CD8-positive, alpha-beta memory T cell (primary cell): Measurements from ENCODE around the gene TBC1D9. TPM values are rescaled to one million over a fixed set of nuclear protein-coding genes. Genes with fewer than 3 reads are reported as not detected.
A peak's percentile ranks its signal among the peaks of the same experiment; 100 is the strongest.

Source experiments
- CTCF ChIA-PET: fragments of 350-600 bp; sonication (Branson Sonifier 250); formaldehyde crosslinking; loops from one replicate; lab custom pipeline; 2021; ENCODE audit warnings: antibody characterized with exemption; lab: Charles Lee
- POLR2A ChIA-PET: fragments of 350-600 bp; sonication (Branson Sonifier 250); formaldehyde crosslinking; loops from one replicate; lab custom pipeline; 2021; ENCODE audit warnings: antibody characterized with exemption; lab: Charles Lee
- DNase-seq, 5 donors: peaks; one replicate each; pipeline versions ENCODE4 v3.0.0 to v3.0.0-alpha.2; 2020 to 2022; ENCODE audit warnings: mixed read lengths in 1 of 5
- H3K27ac ChIP-seq: one replicate; pipeline ENCODE4 v1.7.0; 2013; ENCODE audit warnings: low read depth, mild to moderate bottlenecking, low read length, moderate library complexity
- H3K27me3 ChIP-seq: 2 replicates; pipeline ENCODE4 v1.7.0; 2013; ENCODE audit warnings: low read length, mild to moderate bottlenecking; ENCODE audit not compliant: insufficient read depth, poor library complexity, severe bottlenecking
- H3K36me3 ChIP-seq: 2 replicates; pipeline ENCODE4 v1.7.0; 2013; ENCODE audit warnings: mild to moderate bottlenecking, low read length, moderate library complexity; ENCODE audit not compliant: insufficient read depth
- H3K4me1 ChIP-seq: 2 replicates; pipeline ENCODE4 v1.7.0; 2013; ENCODE audit warnings: mild to moderate bottlenecking, low read length, moderate library complexity; ENCODE audit not compliant: insufficient read depth
- H3K4me3 ChIP-seq: 2 replicates; pipeline ENCODE4 v1.7.0; 2013; ENCODE audit warnings: mild to moderate bottlenecking, low read length
- H3K9me3 ChIP-seq: 2 replicates; pipeline ENCODE4 v1.7.0; 2013; ENCODE audit warnings: mild to moderate bottlenecking, low read length
- H3K27ac Mint-ChIP-seq, 8 donors: one replicate each; pipeline ENCODE4 v1.8.0; 2020 to 2021; ENCODE audit warnings: mixed read lengths in 8 of 8, mild to moderate bottlenecking in 6 of 8, inconsistent platforms in 3 of 8, moderate library complexity in 3 of 8
- H3K27me3 Mint-ChIP-seq, 2 donors: one replicate each; pipeline ENCODE4 v1.8.0; 2020 to 2021; ENCODE audit warnings: mixed read lengths in 2 of 2, mild to moderate bottlenecking in 1 of 2, moderate library complexity in 1 of 2
- H3K36me3 Mint-ChIP-seq, 3 donors: one replicate each; pipeline ENCODE4 v1.8.0; 2020 to 2021; ENCODE audit warnings: mixed read lengths in 3 of 3, inconsistent platforms in 1 of 3, mild to moderate bottlenecking in 1 of 3
- H3K4me1 Mint-ChIP-seq, 3 donors: one replicate each; pipeline ENCODE4 v1.8.0; 2020 to 2021; ENCODE audit warnings: mixed read lengths in 3 of 3, inconsistent platforms in 1 of 3, mild to moderate bottlenecking in 1 of 3
- H3K4me3 Mint-ChIP-seq, 7 donors: one replicate each; pipeline ENCODE4 v1.8.0; 2020 to 2021; ENCODE audit warnings: mixed read lengths in 7 of 7, mild to moderate bottlenecking in 6 of 7, moderate library complexity in 4 of 7, inconsistent platforms in 2 of 7
- H3K9me3 Mint-ChIP-seq, 5 donors: one replicate each; pipeline ENCODE4 v1.8.0; 2020 to 2022; ENCODE audit warnings: mixed read lengths in 5 of 5, mild to moderate bottlenecking in 3 of 5, moderate library complexity in 2 of 5, inconsistent platforms in 1 of 5
- polyA plus RNA-seq: library from polyadenylated mRNA; unstranded; fragments of 300-500 nt; fragmentation: Illumina TruSeq; gene quantifications from one replicate; pipeline ENCODE4 v1.2.3, GENCODE V29; 2021
- total RNA-seq, 2 experiments: library from RNA; stranded (reverse); gene quantifications; one replicate each; pipeline ENCODE4 v1.2.3, GENCODE V29; 2021

The TBC1D9 gene
- total and polyA plus RNA-seq, 3 experiments from 2014 or later, result 0.13 to 0.46 TPM; not detected in 1

DNA sequence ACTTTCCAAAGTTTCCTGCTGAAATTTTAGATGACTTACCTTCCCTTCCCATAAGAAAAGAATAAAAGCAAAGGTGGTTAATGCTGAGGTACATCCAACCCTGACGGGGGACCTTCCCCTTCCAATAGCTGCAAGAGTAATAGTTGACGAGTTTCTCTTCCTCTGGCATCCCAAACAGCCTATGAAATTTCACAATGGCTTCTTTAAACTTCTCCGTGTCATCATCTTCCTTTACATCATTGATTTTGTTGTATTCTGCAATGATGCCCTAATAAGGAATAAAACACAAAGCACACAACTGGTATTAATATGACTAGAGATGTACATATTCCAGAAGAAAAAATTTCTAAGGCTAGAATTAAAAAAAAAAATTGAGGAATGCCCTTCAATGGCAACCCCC, 76.6 kb downstream of the TBC1D9 start:
- Mint-ChIP-seq H3K27ac (no peak overlapping the region), H3K4me1 (peaks cover 5 to 7% (median 6%) of the 10 kb centered on the region in 3 donors), H3K9me3 (no peaks in the 10 kb centered on the region), H3K36me3 (no peaks in the 10 kb centered on the region), H3K4me3 (no peak overlapping the region), H3K27me3 (peaks cover 13 to 23% of the 10 kb centered on the region in 2 donors)
- no peak overlapping the region for H3K27ac ChIP-seq
- ChIA-PET CTCF (no interaction called here), POLR2A (no interaction called here)
- no peaks in the 10 kb centered on the region for H3K9me3 ChIP-seq
- H3K27me3 ChIP-seq, result no peaks in the 10 kb centered on the region
- no peaks in the 10 kb centered on the region for H3K4me1 ChIP-seq
- no peak for DNase-seq
- no peak overlapping the region for H3K4me3 ChIP-seq
- no peaks in the 10 kb centered on the region for H3K36me3 ChIP-seq

DNA sequence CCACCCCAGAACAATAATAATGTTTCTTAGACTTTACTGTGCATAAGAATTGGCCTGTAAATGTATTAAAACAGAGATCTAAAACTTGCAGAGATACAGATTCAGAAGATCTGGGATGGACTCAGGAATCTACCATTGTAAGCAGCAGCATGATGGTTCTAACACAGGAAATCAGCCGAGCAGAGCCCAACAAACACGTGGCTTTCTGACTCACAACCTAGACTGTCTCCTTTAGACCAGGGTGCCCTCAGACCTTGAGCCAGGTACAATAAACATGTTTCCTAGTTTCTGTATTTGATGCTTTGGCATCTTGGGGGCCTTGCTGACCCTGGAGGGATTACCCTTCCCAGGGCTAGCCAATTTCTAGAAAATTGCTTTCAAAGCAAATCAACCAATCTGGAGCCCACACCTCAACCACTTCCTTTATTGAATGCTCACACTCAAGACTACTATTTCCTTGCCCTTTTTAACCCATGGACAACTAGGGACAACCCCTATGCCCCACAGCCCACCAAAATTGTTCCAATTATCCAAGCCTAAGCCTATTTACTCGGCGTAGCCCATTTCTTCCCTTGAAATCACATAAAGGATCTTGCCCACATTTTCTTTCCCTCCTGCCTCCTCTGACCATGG, 80.5 kb downstream of the TBC1D9 start:
- H3K4me1 Mint-ChIP-seq, result peaks cover 5 to 7% (median 6%) of the 10 kb centered on the region in 3 donors
- no peak overlapping the region for H3K27ac Mint-ChIP-seq
- H3K9me3 Mint-ChIP-seq, result peaks cover 0 to 2% (median 0%) of the 10 kb centered on the region in 5 donors
- ChIA-PET POLR2A (no interaction called here), CTCF (no interaction called here)
- H3K4me3 Mint-ChIP-seq, result peak overlapping the region in 1 of 7 donors; percentile 1
- no peaks in the 10 kb centered on the region for H3K4me1 ChIP-seq
- no peak overlapping the region for H3K4me3 ChIP-seq
- no peaks in the 10 kb centered on the region for H3K9me3 ChIP-seq
- no peaks in the 10 kb centered on the region for H3K36me3 Mint-ChIP-seq
- DNase-seq, result no peak
- no peak overlapping the region for H3K27ac ChIP-seq
- no peaks in the 10 kb centered on the region for H3K36me3 ChIP-seq
- H3K27me3 Mint-ChIP-seq, result peaks cover 13 to 16% of the 10 kb centered on the region in 2 donors
- H3K27me3 ChIP-seq, result no peaks in the 10 kb centered on the region

DNA sequence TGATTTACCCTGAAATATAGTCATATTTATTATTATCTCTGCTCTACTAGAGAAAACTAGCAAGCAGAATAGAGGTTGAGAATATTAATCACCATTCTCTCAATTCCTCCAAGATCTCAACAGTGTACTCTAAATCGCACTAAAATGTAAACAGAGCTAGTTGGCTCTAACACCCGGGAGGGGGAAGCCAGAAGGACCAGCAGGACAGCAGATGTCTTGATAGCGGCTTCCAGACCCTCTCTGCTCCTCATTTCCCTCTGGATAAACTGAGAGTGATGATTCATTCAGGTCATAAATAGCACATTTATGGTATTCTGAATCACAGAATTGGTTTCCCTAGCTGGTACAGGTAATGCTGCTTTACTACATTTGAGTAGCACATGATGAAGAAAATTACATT, 82.5 kb downstream of the TBC1D9 start:
- no peaks in the 10 kb centered on the region for H3K4me1 ChIP-seq
- H3K27ac ChIP-seq, result no peak overlapping the region
- Mint-ChIP-seq H3K27me3 (peaks cover 7 to 13% of the 10 kb centered on the region in 2 donors), H3K4me3 (no peak overlapping the region), H3K9me3 (peaks cover 0 to 2% (median 0%) of the 10 kb centered on the region in 5 donors), H3K4me1 (peaks cover 5 to 7% (median 6%) of the 10 kb centered on the region in 3 donors), H3K27ac (no peak overlapping the region), H3K36me3 (no peaks in the 10 kb centered on the region)
- H3K27me3 ChIP-seq, result no peaks in the 10 kb centered on the region
- no peak for DNase-seq
- no peaks in the 10 kb centered on the region for H3K36me3 ChIP-seq
- ChIA-PET POLR2A (no interaction called here), CTCF (no interaction called here)
- no peaks in the 10 kb centered on the region for H3K9me3 ChIP-seq
- H3K4me3 ChIP-seq, result no peak overlapping the region

DNA sequence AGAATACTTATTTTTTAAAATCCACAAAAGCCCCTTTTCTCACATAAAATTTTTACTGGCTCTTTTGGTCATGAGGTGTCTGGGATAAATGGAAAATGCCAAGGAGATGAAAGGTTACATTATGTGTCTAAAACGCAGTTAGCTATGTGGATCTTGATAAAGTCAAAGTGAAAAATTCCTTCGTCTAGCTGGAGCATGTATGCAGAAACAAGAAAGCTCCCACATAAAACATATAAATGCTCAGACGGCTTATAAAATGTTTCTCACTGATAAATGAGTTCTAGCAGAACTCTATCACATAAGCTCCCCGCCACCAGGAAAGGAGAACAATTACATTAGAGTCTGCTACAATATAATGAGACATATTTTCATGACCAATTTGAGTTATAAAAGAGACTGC, 83.8 kb downstream of the TBC1D9 start:
- H3K27ac ChIP-seq, result no peak overlapping the region
- POLR2A ChIA-PET, result no interaction called here
- H3K27me3 ChIP-seq, result no peaks in the 10 kb centered on the region
- Mint-ChIP-seq H3K27me3 (peaks cover 0 to 9% of the 10 kb centered on the region in 2 donors), H3K9me3 (peaks cover 0 to 2% (median 0%) of the 10 kb centered on the region in 5 donors), H3K36me3 (no peaks in the 10 kb centered on the region), H3K27ac (no peak overlapping the region), H3K4me1 (peaks cover 5 to 7% (median 6%) of the 10 kb centered on the region in 3 donors), H3K4me3 (no peak overlapping the region)
- DNase-seq, result no peak
- H3K4me3 ChIP-seq, result no peak overlapping the region
- no peaks in the 10 kb centered on the region for H3K9me3 ChIP-seq
- no peaks in the 10 kb centered on the region for H3K4me1 ChIP-seq
- no peaks in the 10 kb centered on the region for H3K36me3 ChIP-seq
- CTCF ChIA-PET, result no interaction called here

DNA sequence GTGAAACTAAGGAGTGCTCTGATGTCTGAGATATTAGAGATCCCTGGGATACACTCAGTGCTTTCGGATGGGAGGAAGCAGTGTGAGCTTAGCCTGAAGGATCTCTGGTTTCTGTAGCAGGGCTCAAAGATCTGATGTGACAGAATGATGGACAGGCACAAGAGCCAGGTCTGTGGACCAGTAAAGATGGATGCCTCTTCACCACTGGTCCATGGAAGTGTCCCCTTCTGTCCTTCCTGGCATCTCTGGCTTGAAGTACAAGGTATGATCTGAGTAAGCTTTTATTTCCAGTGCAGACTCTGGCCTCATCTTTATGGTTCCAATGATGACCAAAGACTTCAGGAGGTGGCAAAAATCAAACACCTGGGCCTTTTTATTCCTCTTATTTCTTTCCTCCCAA, 88.1 kb downstream of the TBC1D9 start:
- CTCF ChIA-PET, result no interaction called here
- Histone ChIP-seq H3K27me3 (no peaks in the 10 kb centered on the region), H3K27ac (no peak overlapping the region), H3K4me3 (no peak overlapping the region), H3K36me3 (no peaks in the 10 kb centered on the region), H3K4me1 (no peaks in the 10 kb centered on the region), H3K9me3 (no peaks in the 10 kb centered on the region)
- POLR2A ChIA-PET, result no interaction called here
- Mint-ChIP-seq H3K4me1 (no peaks in the 10 kb centered on the region), H3K4me3 (no peak overlapping the region), H3K27me3 (no peaks in the 10 kb centered on the region), H3K9me3 (no peaks in the 10 kb centered on the region), H3K27ac (peak overlapping the region in 1 of 8 donors; percentile 54), H3K36me3 (no peaks in the 10 kb centered on the region)
- no peak for DNase-seq

DNA sequence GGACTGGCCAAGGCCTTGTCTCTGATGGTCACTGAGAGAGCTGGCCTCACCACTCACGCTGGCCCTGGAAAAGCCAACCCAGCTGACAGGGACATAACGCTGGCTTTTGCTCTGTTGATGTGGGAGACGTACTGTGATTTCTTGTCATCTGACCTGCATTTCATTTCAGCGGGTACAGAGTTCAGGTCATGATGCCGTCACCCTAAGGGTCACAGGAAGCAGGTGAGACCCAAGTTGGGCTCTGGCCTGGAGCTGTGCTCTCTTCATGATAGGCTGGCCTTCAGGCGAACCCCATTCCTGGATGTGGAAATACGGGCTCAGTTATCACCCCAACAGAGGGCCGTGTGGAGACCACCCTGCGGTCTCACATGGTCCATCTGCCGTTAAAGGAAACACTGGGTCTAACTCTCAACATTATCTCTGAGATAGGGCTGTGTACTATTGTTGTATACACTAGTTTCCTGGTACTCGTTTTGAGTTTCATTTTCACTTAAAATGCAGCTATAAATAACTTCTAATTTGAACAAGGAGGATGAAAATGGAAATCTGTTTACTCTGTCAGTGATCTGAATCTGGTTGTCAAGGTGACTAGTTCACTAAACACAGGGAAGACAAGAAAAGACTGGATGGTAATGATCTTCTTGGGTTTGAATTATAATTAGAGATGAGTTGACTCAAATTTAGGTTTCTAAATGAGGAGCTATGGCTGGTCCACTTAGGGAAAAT, 89.1 kb downstream of the TBC1D9 start:
- Histone ChIP-seq H3K36me3 (no peaks in the 10 kb centered on the region), H3K27ac (no peak overlapping the region), H3K4me3 (no peak overlapping the region), H3K4me1 (no peaks in the 10 kb centered on the region), H3K9me3 (no peaks in the 10 kb centered on the region), H3K27me3 (no peaks in the 10 kb centered on the region)
- ChIA-PET POLR2A (no interaction called here), CTCF (no interaction called here)
- Mint-ChIP-seq H3K4me1 (no peaks in the 10 kb centered on the region), H3K4me3 (no peak overlapping the region), H3K9me3 (no peaks in the 10 kb centered on the region), H3K27me3 (no peaks in the 10 kb centered on the region), H3K27ac (no peak overlapping the region), H3K36me3 (no peaks in the 10 kb centered on the region)
- no peak for DNase-seq

DNA sequence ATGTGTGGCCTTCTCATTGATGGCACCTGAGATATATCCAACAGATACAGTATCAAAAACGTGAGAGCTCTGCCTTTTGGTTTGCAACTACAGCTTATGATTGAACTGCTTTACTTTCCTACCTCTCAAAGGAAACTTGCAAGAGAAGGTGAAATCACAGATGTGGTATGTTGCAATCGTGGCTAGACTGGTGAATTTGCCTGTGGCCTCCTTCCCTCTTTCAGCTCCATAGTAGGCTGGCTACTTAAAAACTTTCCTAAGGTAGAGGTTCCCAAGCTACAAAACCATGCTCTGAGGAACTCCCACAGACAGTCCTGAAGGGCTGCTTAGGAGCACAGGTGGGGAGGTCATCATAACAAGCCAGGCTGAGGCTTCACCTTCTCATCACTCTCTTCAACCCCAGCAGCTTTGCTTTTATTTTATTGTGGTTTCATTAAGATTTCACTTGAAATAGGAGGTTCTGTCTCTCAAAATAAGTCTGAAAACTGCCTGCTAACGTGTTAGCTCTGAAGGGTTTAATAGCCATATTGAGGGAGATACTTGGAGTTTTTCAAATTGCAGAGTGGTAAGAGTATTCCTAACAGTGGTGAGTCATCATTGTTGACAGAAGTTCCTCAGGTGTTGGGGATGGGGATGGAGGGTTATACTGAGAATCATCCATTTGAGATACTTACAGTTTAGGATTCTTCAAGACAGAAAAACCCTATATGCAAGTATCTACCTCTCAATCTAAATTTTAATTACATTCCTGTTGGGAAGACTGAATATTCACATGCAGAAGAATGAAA, 93.9 kb downstream of the TBC1D9 start:
- ChIA-PET CTCF (interaction anchor here (0.9 kb wide), 1 partner anchor 8 kb away, joined by 5 read pairs; no protein-coding TSS in a partner anchor), POLR2A (no interaction called here)
- Mint-ChIP-seq H3K36me3 (no peaks in the 10 kb centered on the region), H3K4me1 (no peaks in the 10 kb centered on the region), H3K27me3 (peaks cover 0 to 5% of the 10 kb centered on the region in 2 donors), H3K4me3 (no peak overlapping the region), H3K9me3 (no peaks in the 10 kb centered on the region), H3K27ac (no peak overlapping the region)
- Histone ChIP-seq H3K9me3 (no peaks in the 10 kb centered on the region), H3K27ac (no peak overlapping the region), H3K27me3 (no peaks in the 10 kb centered on the region), H3K4me3 (no peak overlapping the region), H3K4me1 (no peaks in the 10 kb centered on the region), H3K36me3 (no peaks in the 10 kb centered on the region)
- no peak for DNase-seq

DNA sequence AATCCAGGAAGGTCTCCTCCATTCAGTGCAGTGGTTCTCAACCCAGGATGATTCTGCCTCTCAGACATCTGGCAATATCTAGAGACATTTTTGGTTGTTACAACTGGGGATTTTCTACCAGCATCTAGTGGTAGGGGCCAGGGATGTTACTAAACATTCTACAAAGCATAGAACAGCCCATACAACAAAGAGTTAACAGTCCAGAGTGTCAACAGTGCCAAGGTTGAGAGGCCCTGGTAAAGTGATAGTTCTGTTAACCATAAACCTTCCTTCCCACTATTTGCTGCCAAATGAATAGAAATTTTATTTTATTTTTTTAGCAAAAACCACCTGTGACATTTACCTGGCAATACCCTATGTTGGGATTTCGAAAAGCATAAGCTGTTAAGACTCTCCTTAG, 94.6 kb downstream of the TBC1D9 start:
- Histone ChIP-seq H3K4me1 (no peaks in the 10 kb centered on the region), H3K9me3 (no peaks in the 10 kb centered on the region), H3K4me3 (no peak overlapping the region), H3K27ac (no peak overlapping the region), H3K27me3 (no peaks in the 10 kb centered on the region), H3K36me3 (no peaks in the 10 kb centered on the region)
- CTCF ChIA-PET, result no interaction called here
- H3K27me3 Mint-ChIP-seq, result peaks cover 0 to 5% of the 10 kb centered on the region in 2 donors
- H3K27ac Mint-ChIP-seq, result no peak overlapping the region
- H3K36me3 Mint-ChIP-seq, result no peaks in the 10 kb centered on the region
- POLR2A ChIA-PET, result no interaction called here
- no peaks in the 10 kb centered on the region for H3K4me1 Mint-ChIP-seq
- no peak for DNase-seq
- H3K9me3 Mint-ChIP-seq, result no peaks in the 10 kb centered on the region
- no peak overlapping the region for H3K4me3 Mint-ChIP-seq
